ENCODE data around the gene NMD3.

DNA sequence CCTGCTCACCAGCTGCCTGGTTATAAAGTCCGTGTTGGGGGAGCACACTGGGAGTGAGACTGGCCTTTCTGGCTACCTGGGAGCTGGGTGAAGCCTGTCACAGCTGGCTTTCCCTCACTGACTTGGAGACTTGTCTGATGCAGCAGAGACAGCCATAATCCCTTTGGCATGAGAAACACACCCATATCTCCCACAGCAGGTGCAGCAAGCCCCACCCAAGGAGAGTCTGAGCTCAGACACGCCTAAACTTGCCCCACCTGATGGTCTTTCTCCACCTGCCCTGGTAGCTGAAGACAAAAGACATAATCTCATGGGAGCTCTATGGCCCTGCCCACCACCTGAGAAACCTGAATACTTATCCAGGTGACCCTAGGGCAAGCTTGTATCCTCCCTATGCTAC, 54.8 kb downstream of the NMD3 start:
- TF ChIP-seq POLR2A (IDR thresholded peaks at IDR 0.05; ENCODE audit: low read length) (no peak), GATA1 (IDR thresholded peaks at IDR 0.05; ENCODE audit: low read depth, low read length) (no peak)
